ENCODE measurements around the gene ZFP36L1. TPM values are rescaled to one million over a fixed set of nuclear protein-coding genes. Genes with fewer than 3 reads are reported as not detected.
A peak's percentile ranks its signal among the peaks of the same experiment; 100 is the strongest.

Gene ZFP36L1
- total RNA-seq, 2 donors from 2014 or later: 66.6 to 276 TPM

GRCh38 chr14:68775614-68776126 is 17.2 kb downstream of the ZFP36L1 start:
- TF ChIP-seq CTCF (IDR thresholded peaks at IDR 0.05): no peak
- peaks cover 0 to 49% of the 10 kb centered on the region in 2 donors for H3K4me1 ChIP-seq
- H3K4me3 ChIP-seq: no peak overlapping the region
- no peaks in the 10 kb centered on the region for H3K36me3 ChIP-seq
- H3K27me3 ChIP-seq: no peaks in the 10 kb centered on the region
- H3K9me3 ChIP-seq: peaks cover 0 to 11% of the 10 kb centered on the region in 2 donors
- no peak for DNase-seq (ENCODE audit: low spot score)
- no peak overlapping the region for H3K27ac ChIP-seq

- Histone ChIP-seq H3K9me3 (peaks cover 0 to 11% of the 10 kb centered on the region in 2 donors), H3K27me3 (no peaks in the 10 kb centered on the region), H3K36me3 (no peaks in the 10 kb centered on the region), H3K4me3 (no peak overlapping the region), H3K27ac (no peak overlapping the region), H3K4me1 (peaks cover 0 to 42% of the 10 kb centered on the region in 2 donors)
- no peak for DNase-seq (ENCODE audit: low spot score)
- TF ChIP-seq CTCF (IDR thresholded peaks at IDR 0.05): no peak
These were observed 17.9 kb downstream of the ZFP36L1 start for GRCh38 chr14:68774771-68775613.

GRCh38 chr14:68772761-68773381 is 20.0 kb downstream of the ZFP36L1 start:
- Histone ChIP-seq H3K27ac (peak overlapping the region in 1 of 2 donors; percentile 67), H3K27me3 (no peaks in the 10 kb centered on the region), H3K9me3 (peaks cover 0 to 11% of the 10 kb centered on the region in 2 donors), H3K4me1 (peaks cover 0 to 28% of the 10 kb centered on the region in 2 donors), H3K36me3 (no peaks in the 10 kb centered on the region), H3K4me3 (no peak overlapping the region)
- no peak for DNase-seq (ENCODE audit: low spot score)
- no peak for TF ChIP-seq CTCF (IDR thresholded peaks at IDR 0.05)

GRCh38 chr14:68771631-68772030 is 21.2 kb downstream of the ZFP36L1 start:
- H3K27me3 ChIP-seq: no peaks in the 10 kb centered on the region
- no peak overlapping the region for H3K4me3 ChIP-seq
- H3K9me3 ChIP-seq: peaks cover 0 to 11% of the 10 kb centered on the region in 2 donors
- peaks cover 0 to 28% of the 10 kb centered on the region in 2 donors for H3K4me1 ChIP-seq
- H3K36me3 ChIP-seq: no peaks in the 10 kb centered on the region
- H3K27ac ChIP-seq: peak overlapping the region; percentile 35 to 67
- no peak for DNase-seq (ENCODE audit: low spot score)
- no peak for TF ChIP-seq CTCF (IDR thresholded peaks at IDR 0.05)

- H3K4me1 ChIP-seq: peaks cover 0 to 28% of the 10 kb centered on the region in 2 donors
- TF ChIP-seq CTCF (IDR thresholded peaks at IDR 0.05): no peak
- H3K4me3 ChIP-seq: no peak overlapping the region
- H3K27me3 ChIP-seq: no peaks in the 10 kb centered on the region
- H3K27ac ChIP-seq: no peak overlapping the region
- H3K9me3 ChIP-seq: peaks cover 0 to 11% of the 10 kb centered on the region in 2 donors
- H3K36me3 ChIP-seq: no peaks in the 10 kb centered on the region
- DNase-seq (ENCODE audit: low spot score): no peak
These were observed 22.1 kb downstream of the ZFP36L1 start for GRCh38 chr14:68770553-68771286.
